Measurements from ENCODE around the gene LYRM1.

The LYRM1 gene

DNA sequence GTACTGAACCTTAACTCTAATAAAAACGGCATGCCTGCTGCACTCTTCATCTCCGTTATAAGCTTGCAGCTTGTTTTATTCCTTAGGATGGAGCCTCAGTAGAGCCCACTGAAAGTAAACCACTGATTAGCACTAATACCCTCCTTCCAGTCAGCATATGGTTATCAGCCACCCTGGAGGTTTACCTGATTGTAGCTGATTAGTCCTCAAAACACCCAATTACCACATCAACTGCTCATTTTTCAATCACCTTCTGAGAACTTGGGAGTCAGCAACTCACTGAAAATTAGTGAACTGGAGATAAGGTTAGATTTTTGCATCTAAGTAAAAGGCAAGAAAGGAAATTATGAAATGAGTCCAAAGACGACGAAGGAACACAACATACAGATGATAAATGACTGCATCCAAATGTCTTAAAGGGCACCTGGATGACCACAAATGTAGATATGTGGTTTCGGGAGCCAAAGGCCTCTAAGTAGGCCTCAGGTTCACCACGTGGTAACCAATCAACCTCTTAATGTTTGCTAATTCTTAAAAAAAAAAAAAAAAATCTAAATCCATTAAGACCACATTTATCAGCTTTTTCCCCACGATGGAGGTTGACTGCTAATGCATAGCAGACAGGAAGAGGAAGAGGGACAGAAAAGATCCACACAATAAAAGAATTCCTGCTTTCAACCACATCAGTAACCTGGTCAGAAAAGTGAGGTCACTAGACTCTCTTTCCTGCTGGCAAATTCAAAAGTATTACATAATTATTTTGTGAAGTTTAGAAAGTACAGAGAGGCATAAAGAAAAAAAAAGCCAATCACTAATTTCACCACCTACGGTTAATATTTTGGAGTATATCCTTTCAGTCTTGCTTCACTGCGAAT is 28.4 kb upstream of the LYRM1 start:
- FAIRE-seq = no peak
- DNase-seq (ENCODE audit: insufficient read length, low spot score) = no peak

- FAIRE-seq (no peak), DNase-seq (ENCODE audit: insufficient read length, low spot score) (no peak)
These were observed 27.2 kb upstream of the LYRM1 start for GRCh38 chr16:20873331-20873730.

DNA sequence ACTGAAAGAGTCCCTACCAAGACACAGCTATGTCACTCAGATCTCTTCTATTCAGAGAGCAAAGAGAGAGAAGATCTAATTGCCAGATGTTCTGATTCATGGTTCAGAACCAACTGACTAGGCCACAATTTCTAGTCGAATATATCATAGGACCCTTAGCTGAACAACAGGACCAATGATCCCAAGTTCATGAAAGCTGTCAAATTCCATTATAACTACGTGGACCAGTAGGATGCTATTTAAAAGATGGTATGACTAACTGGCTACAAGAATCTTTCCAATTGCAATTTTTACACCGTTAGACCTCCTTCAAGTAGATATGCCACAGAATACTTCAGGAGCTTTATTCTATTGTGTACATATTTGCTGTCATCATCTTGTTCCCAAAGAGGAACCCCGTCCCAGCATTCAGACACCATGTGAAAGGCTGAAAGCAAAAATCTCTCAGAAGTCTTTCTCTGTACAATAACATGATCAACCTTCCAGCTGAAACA is 26.4 kb upstream of the LYRM1 start:
- FAIRE-seq = no peak
- no peak for DNase-seq (ENCODE audit: insufficient read length, low spot score)

GRCh38 chr16:20875355-20875650 is 25.3 kb upstream of the LYRM1 start:
- DNase-seq (ENCODE audit: insufficient read length, low spot score) (no peak), FAIRE-seq (no peak)

DNA sequence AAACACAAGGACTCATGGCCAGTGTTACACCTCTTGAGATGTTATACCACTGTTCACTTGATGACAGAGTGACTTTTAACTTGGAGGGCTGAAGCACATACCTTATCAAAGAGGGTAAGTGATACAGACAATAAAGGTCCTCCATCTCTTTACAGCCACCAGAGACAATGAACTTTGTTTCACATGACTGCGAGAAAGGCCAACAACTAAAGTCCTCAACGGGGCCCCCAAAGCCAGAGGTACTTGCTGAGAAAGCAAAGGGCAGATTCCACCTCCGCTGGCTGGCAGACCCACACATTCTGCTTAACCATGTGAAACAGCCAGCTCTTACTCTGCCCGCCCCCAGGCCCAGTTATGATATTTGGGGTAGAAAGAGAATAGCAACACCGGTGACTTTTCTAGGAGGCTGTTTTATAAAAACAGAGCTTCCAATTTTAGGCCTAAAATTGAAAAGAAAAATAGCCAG is 21.9 kb upstream of the LYRM1 start:
- no peak for FAIRE-seq
- DNase-seq (ENCODE audit: insufficient read length, low spot score) = no peak

GRCh38 chr16:20879175-20880040 is 21.2 kb upstream of the LYRM1 start:
- FAIRE-seq = no peak
- DNase-seq (ENCODE audit: insufficient read length, low spot score) = no peak

GRCh38 chr16:20880867-20881502 is 19.6 kb upstream of the LYRM1 start:
- FAIRE-seq = no peak

DNA sequence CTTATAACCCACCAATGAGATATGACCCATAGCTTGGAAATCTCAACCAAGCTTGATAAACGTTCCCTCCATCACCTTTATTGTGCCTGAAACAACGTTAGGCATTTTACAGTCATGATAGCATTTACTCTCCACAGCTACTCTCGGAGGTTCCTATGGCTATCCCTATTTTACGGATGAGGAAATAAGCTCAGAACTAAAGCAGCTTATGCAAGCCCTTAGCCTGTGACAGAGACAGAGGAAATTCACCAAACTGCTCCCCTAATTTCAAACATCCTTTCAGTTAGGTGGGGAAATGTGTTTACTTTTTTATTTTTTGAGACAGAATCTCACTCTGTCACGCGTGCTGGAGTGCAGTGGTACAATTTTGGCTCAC is 19.1 kb upstream of the LYRM1 start:
- FAIRE-seq = no peak
- no peak for DNase-seq (ENCODE audit: insufficient read length, low spot score)

More at GRCh38 chr16:20880867-20881502, 19.6 kb upstream of the LYRM1 start:
- DNase-seq (ENCODE audit: insufficient read length, low spot score) = no peak

DNA sequence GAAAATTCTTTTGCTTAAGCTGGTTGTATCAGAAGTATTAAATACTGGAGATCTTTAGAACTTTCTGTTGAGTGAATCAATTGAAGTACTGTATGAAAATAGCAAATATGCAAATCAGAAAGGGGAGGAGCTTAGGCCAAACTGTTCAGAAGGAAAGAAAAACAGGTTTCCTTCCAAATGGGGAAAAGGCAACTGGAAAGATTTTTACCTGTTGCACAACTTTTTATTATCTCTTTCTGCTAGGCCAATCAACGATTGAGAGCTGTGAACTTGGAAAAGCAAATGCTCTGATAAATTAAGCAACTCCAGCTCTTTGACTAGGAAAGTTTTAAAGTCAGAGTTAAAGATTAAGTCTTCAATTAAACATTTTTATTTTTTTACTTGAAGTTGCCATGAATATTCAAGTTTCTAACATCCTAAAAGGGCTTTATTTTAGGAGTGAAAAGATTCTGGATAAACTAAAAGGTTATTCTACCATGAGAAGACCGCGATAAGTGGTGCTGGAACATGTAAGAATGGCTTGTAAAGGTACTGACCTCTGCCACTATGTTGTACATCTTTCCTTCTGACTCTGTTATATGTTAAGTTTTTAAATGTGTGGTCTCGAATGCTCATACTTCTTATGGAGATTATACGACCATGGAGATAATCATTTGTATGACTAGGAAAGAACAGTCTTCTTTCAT is 16.9 kb upstream of the LYRM1 start:
- FAIRE-seq = no peak
- DNase-seq (ENCODE audit: insufficient read length, low spot score) = no peak

DNA sequence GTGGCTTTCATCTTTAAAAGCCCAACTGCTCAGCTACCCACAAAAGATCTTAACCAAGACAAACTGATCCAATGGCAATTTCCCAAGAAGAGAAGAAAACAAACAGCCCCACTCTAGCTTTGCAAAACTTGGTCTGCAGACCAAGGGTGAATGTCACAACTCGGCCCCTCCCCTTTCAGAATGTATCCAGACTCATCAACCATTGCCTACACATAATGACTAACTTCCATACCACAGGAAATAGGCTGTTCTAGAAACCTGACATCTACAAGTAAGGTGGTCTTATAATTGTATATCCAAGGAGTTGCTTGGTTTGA is 16.4 kb upstream of the LYRM1 start:
- FAIRE-seq (no peak), DNase-seq (ENCODE audit: insufficient read length, low spot score) (no peak)

DNA sequence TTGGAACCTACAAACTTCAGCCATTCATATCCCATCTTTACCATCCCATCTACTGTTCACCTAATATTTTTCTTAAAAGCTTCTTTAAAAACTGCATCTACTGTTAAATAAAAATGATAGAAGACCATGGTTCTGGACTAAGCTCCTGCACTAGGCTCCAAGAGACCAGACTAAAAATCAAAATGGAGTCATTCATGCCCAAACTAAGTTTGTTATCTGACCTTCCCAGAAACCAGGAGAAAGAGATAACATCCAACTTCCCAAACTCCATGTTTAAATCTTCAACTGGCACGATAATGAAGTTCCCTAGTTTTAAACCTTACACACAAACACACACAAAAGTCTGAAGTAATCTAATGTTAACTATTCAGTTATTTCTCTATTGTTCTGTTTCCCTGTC is 14.3 kb upstream of the LYRM1 start:
- no peak for DNase-seq (ENCODE audit: insufficient read length, low spot score)
- FAIRE-seq = no peak

DNA sequence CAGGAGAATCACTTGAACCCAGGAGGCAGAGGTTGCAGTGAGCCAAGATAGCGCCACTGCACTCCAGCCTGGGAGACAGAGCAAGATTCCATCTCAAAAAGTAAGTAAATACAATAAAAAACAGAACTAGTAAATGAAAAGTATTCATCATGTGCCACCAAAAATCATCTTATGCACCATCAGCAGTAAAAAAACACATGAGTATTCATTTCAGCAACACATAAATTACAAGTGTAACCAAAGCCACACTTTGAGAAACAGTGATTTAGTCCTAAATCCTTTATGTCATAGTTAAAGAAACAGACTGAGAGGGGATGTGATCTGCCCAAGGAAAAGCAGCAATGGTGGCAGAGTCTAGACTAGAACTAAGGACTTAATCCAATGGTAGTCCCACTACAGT is 13.4 kb upstream of the LYRM1 start:
- DNase-seq (ENCODE audit: insufficient read length, low spot score) = no peak
- FAIRE-seq = no peak

DNA sequence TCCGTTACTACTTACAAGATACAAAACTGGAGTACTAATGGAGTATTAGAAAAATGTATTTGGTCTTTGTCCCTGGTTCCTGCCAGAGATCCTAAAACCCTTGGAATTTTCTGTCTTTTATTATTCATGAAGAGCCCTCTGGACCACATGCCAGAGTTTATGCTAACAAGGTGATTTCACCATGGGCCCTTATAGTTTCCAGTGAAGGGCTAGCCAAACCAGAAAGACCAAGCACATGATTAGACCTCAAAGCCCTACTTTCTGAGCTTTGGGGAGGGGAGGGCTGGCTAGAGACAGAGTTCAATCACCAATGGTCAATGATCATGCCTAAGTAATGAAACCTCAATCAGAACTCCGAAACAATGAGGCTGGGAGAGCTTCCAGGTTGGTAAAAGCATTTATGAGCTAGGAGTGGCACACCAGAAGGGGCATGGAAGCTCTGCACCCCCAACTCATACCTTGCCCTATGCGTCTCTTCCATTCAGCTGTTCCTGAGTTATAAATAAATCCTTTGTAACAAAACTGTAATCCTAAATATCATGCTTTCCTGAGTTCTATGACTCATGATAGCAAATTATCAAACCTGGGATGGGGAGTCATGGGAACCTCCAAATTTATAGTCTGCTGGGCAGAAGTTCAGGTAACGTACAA is 10.8 kb upstream of the LYRM1 start:
- FAIRE-seq = no peak
- no peak for DNase-seq (ENCODE audit: insufficient read length, low spot score)

DNA sequence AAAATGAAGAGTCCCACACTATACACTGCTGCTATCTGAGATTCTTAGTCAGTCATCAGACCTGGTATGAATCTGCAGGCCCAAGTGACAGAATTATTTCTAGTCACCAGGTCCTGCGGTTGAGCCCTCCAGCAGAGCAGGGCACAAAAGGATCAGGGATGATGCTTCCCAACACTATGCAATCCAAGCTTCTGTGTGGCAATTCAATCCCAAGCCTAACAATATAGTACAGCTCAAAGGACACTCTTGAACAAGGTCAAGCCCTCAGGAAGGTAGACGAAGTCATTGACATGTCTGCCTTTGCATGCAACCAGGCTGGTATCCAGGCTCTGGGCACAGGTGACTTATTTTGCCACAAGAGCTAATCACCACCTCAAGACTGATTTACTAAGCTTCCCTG is 6.2 kb upstream of the LYRM1 start:
- DNase-seq (ENCODE audit: insufficient read length, low spot score) (no peak), FAIRE-seq (no peak)

DNA sequence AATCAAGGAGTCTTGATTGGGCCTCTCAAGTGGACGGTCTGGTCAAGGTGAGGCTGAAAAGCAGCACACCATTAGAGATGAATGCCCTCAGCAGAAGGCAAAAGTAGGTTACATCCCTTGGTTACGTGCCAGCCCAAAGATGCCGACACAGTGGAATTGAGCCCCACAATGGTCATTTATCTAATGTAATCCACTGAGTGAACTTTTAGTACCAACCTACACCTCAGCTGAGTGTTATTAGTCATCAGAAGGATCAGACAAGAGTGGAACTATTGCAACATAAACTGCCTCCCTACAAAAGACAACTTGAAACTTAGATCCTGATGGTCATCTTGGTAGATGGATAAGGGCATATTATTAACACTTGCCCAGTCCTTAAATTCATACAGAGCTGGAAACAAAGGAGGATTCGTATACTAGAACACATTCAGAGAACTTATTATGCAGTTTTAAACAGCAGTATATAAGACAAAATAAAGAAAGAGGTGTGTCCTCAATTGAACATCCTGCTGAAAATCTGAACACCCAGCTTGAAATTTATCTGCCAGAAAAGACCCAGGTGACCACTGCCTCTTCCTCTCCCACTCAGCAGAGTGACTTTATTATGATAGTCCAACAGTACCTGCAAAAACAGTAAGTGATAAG is 3.2 kb upstream of the LYRM1 start:
- FAIRE-seq (no peak), DNase-seq (ENCODE audit: insufficient read length, low spot score) (no peak)

DNA sequence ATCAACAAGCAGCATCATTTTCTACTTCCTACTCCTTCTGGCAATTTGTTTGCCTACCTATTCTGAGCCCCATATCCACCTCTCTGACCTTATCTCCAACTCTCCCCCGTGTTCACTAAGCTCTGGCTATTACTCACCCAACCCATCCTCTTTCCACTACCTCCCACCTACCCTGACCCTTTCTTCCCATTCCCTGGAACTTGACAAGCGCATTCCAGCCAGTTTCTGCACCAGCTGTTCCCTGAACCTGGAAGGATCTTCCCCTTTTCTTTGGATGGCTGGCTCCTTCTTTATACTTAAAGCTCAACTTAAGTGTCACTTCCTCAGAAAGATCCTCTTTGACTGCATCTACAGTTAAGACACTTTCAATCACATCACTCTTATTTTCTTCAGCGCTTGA is 2.6 kb upstream of the LYRM1 start:
- DNase-seq (ENCODE audit: insufficient read length, low spot score) (no peak), FAIRE-seq (no peak)

DNA sequence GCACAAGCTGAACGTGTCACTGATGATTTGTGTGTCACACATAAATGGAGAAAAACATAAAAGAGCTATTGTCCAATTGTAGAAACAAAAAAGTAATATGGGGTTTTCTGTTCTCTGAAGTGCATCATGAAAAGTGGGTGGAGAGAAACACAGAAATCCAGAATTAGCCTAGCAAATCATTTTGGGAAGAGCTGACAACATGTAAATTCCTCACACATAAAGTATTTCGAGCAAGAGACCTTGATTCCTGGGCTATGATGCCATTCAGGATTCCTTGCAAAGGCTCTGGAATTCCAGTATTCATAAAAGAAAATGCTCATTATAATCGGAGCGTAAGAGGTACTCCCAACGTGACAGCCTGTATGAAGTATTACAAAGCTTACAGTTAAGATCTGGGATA is 1.5 kb upstream of the LYRM1 start:
- FAIRE-seq (no peak), DNase-seq (ENCODE audit: insufficient read length, low spot score) (no peak)

GRCh38 chr16:20899477-20900298 is 883 bp upstream of the LYRM1 start:
- DNase-seq (ENCODE audit: insufficient read length, low spot score) (no peak), FAIRE-seq (no peak)

DNA sequence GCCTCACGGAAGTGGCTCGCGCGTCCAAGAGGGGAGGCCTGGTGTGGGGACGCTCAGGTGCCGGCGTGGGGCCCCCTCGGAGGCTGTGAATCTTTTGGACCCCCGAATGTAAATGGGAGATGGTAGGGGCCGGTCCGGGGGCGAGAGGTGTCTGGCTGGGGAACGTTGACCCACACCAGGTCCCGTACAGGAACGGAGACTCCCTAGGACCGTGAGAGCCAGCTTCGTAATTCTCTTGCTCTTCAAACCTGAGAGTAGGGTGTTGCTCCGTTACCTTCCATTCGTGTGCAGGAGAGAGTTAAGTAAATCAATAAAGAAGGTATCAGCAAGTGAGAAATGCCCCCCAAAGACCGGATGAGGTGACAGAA is 481 bp downstream of the LYRM1 start:
- DNase-seq (ENCODE audit: insufficient read length, low spot score) = no peak
- FAIRE-seq = no peak
